Adrenal gland (tissue), 12 donors: ENCODE measurements around the gene SLC4A11. TPM values are rescaled to one million over a fixed set of nuclear protein-coding genes. Genes with fewer than 3 reads are reported as not detected.

Experiments used
- DNase-seq, 7 donors: peaks; one replicate each; pipeline ENCODE4 v3.0.0-alpha.2; 2019 to 2020
- H3K27ac ChIP-seq, 5 donors: fragments of 200-600 bp; sonication (generic) in 4 of 5; 1 replicate in 3 of 5; 2 replicates in 2 of 5; pipeline versions ENCODE4 v1.5.1 to v1.8.0; 2016 to 2020; ENCODE audit warnings: mild to moderate bottlenecking in 1 of 5
- H3K27me3 ChIP-seq: fragments of 200-600 bp; 2 replicates; pipeline ENCODE4 v1.8.0; 2021
- H3K36me3 ChIP-seq, 2 donors: fragments of 200-600 bp; replicated peaks in 1 of 2; 1 replicate in 1 of 2; 2 replicates in 1 of 2; pipeline versions ENCODE4 v1.5.1 to v1.8.0; 2018 to 2022
- H3K4me1 ChIP-seq, 2 donors: fragments of 200-600 bp; replicated peaks in 1 of 2; 1 replicate in 1 of 2; 2 replicates in 1 of 2; pipeline versions ENCODE4 v1.5.1 to v1.8.0; 2018 to 2021
- H3K4me3 ChIP-seq, 4 donors: fragments of 200-600 bp; sonication (generic) in 3 of 4; one replicate each; pipeline ENCODE4 v1.5.1; 2016 to 2018
- H3K9me3 ChIP-seq, 3 donors: fragments of 200-600 bp; sonication (generic) in 1 of 3; replicated peaks in 1 of 3; 1 replicate in 2 of 3; 2 replicates in 1 of 3; pipeline versions ENCODE4 v1.5.1 to v1.8.0; 2016 to 2021
- POLR2A ChIP-seq, 2 donors: fragments of 450-650 bp; IDR thresholded peaks; one replicate each; pipeline ENCODE4 v1.6.1; 2017; ENCODE audit warnings: antibody characterized with exemption in 2 of 2, mild to moderate bottlenecking in 2 of 2, moderate library complexity in 1 of 2
- WGBS, 4 donors: extraction: QIAGEN DNeasy Blood & Tissue Kit in 2 of 4; methylation state at CpG; one replicate each; pipeline versions ENCODE4 v1.1.5 to v1.1.7; 2013 to 2017; 5-methylcytosine and 5-hydroxymethylcytosine counted together
- intact Hi-C, 2 donors: fragments of 100-400 bp; cut with DNase I; formaldehyde crosslinking; loops; one replicate each; pipeline versions ENCODE4 v1.14.1 to v1.15.0; 2022 to 2023
- polyA plus RNA-seq, 3 donors: library from polyadenylated mRNA; stranded (reverse); fragments of 200-250 nt in 2 of 3; fragments of 350-450 nt in 1 of 3; fragmentation: Illumina TruSeq in 1 of 3; extraction: RNeasy Lipid Tissue Mini Kit (QIAGEN cat#74804) in 1 of 3; gene quantifications; one replicate each; pipeline ENCODE4 v1.2.3, GENCODE V29; 2013 to 2014
- total RNA-seq, 9 donors: library from RNA; depleted of rRNA in 4 of 9; stranded (reverse); fragments of >200 nt in 4 of 9; fragments of 120-200 nt in 1 of 9; fragmentation: NEBNext Ultra II Directional in 1 of 9; extraction: Animal tissue kit (Norgen Biotek cat#: 25700) in 1 of 9; gene quantifications; one replicate each; pipeline versions ENCODE4 v1.1.0 to v1.2.4, GENCODE V29; 2013 to 2023
- TF ChIP-seq, protein P1 (sequence below), 6 experiments: fragments of 450-650 bp in 4 of 6; fragments of 200-600 bp in 2 of 6; sonication (generic) in 1 of 6; IDR thresholded peaks; 1 replicate in 5 of 6; 2 replicates in 1 of 6; pipeline versions ENCODE4 v1.5.1 to v1.8.0; 2016 to 2021; ENCODE audit warnings: antibody characterized with exemption in 6 of 6, mild to moderate bottlenecking in 2 of 6, moderate library complexity in 1 of 6
- donor health status: healthy with polysubstance abuse.
- donor health status: Bipolar disorder and iron deficiency.
- donor health status: DM: yes; HTN: yes; CAD: no.
- donor health status: DM: no; HTN: no; CAD: no.
- donor health status: DM: no; HTN: no; CAD: no.
- donor health status: DM: yes; HTN: yes; CAD: no.

The SLC4A11 gene
- total and polyA plus RNA-seq, 12 donors = 0.06 to 30.6 (median 9.7) TPM

DNA sequence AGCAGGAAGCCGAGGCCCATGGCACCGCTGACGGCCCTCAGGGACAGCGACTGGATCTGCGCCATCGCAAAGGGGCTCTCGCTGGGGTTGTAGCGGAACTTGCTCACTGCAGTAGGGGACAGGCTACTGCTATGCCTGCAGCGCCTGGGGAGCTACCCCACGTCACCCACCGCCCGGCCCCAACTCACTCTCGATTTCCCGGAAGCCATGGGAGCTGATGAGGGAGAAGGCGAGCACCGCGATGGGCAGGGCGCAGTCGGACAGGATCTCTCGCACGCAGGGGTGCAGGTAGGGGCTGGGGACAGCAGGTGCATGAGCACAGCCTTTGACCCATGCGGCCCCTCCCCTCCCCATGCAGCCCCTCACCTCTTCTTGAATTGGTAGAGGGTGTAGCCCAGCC lies 9.8 kb downstream of the SLC4A11 start:
- WGBS, 4 donors = 93 to 96% (median 93%) methylated on average over 13 to 22 of the region's 22 CpGs
- no peaks in the 10 kb centered on the region for H3K36me3 ChIP-seq
- H3K27ac ChIP-seq = no peak overlapping the region
- H3K4me3 ChIP-seq = no peak overlapping the region
- DNase-seq = no peak
- H3K9me3 ChIP-seq = no peaks in the 10 kb centered on the region
- intact Hi-C loops = loop anchor here in 1 of 2 donors (10.0 kb wide), 1 partner anchor 86 kb away; no protein-coding TSS in a partner anchor
- H3K27me3 ChIP-seq = no peaks in the 10 kb centered on the region
- H3K4me1 ChIP-seq = no peaks in the 10 kb centered on the region
- no peak for TF ChIP-seq POLR2A (IDR thresholded peaks at IDR 0.05)
- TF ChIP-seq, protein P1, sequence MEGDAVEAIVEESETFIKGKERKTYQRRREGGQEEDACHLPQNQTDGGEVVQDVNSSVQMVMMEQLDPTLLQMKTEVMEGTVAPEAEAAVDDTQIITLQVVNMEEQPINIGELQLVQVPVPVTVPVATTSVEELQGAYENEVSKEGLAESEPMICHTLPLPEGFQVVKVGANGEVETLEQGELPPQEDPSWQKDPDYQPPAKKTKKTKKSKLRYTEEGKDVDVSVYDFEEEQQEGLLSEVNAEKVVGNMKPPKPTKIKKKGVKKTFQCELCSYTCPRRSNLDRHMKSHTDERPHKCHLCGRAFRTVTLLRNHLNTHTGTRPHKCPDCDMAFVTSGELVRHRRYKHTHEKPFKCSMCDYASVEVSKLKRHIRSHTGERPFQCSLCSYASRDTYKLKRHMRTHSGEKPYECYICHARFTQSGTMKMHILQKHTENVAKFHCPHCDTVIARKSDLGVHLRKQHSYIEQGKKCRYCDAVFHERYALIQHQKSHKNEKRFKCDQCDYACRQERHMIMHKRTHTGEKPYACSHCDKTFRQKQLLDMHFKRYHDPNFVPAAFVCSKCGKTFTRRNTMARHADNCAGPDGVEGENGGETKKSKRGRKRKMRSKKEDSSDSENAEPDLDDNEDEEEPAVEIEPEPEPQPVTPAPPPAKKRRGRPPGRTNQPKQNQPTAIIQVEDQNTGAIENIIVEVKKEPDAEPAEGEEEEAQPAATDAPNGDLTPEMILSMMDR (IDR thresholded peaks at IDR 0.05) = no peak

DNA sequence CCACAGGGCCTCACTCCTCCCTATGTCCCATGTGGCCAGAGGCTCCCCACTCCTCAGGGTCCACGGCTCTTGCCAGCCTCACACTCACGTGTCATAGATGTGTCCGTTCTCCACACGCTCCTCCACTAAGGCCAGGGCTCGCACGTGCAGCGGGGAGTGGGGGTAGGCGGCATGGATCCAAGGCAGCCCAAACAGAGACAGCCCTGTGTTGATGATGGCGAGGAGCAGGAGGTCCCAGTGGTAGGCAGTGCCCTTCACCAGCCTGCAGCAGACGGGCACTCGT lies 10.3 kb downstream of the SLC4A11 start:
- Histone ChIP-seq H3K27me3 (no peaks in the 10 kb centered on the region), H3K27ac (no peak overlapping the region), H3K9me3 (no peaks in the 10 kb centered on the region), H3K4me1 (no peaks in the 10 kb centered on the region), H3K36me3 (no peaks in the 10 kb centered on the region), H3K4me3 (no peak overlapping the region)
- no peak for TF ChIP-seq POLR2A (IDR thresholded peaks at IDR 0.05)
- TF ChIP-seq, protein P1 (IDR thresholded peaks at IDR 0.05) = no peak
- intact Hi-C loops = loop anchor here in 1 of 2 donors (10.0 kb wide), 1 partner anchor 86 kb away; no protein-coding TSS in a partner anchor
- WGBS, 4 donors = 82 to 92% (median 89%) methylated on average over 7 to 11 of the region's 11 CpGs
- no peak for DNase-seq

DNA sequence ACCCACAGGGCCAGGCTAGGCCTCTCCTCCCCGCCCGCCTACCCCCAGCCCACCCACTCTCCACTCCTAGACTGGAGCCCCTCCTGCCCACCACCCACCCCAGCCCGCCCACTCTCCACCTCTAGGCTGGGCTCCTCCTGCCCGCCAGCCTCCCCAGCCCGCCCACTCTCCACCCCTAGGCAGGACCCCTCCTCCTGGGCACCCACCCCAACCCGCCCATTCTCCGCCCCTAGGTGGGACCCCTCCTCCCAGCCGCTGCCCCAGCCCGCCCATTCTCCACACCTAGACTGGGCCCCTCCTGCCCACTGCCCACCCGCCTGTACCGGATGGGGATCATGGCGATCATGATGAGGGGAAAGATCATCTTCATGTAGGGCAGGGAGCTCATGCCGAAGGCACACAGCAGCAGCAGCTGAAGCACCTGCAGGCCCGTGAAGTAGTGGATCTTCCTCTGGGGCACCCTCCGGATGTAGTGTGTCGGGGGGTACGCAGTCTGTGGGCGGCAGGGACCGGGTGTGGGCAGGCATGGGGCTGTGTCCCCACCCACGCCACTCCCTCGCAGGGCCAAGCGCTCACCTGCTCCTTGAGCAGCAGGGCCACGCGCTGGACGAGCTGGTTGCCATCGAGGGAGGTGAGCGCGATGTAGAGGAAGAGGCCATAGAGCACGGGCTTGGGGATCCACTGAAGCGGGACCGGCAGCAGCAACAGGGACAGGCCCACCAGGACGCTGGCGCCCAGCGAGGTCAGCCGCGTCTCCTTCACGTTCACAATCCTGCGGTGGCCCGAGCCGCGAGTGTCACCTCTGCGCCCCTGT lies 10.8 kb downstream of the SLC4A11 start:
- no peak overlapping the region for H3K4me3 ChIP-seq
- H3K27ac ChIP-seq = no peak overlapping the region
- H3K27me3 ChIP-seq = no peaks in the 10 kb centered on the region
- TF ChIP-seq, protein P1 (IDR thresholded peaks at IDR 0.05) = no peak
- TF ChIP-seq POLR2A (IDR thresholded peaks at IDR 0.05) = no peak
- H3K36me3 ChIP-seq = peaks cover 0 to 4% of the 10 kb centered on the region in 2 donors
- no peak for DNase-seq
- H3K4me1 ChIP-seq = no peaks in the 10 kb centered on the region
- intact Hi-C loops = loop anchor here in 1 of 2 donors (10.0 kb wide), 1 partner anchor 87 kb away; no protein-coding TSS in a partner anchor
- 87 to 92% (median 89%) methylated on average over 22 to 42 of the region's 42 CpGs for WGBS, 4 donors
- no peaks in the 10 kb centered on the region for H3K9me3 ChIP-seq

DNA sequence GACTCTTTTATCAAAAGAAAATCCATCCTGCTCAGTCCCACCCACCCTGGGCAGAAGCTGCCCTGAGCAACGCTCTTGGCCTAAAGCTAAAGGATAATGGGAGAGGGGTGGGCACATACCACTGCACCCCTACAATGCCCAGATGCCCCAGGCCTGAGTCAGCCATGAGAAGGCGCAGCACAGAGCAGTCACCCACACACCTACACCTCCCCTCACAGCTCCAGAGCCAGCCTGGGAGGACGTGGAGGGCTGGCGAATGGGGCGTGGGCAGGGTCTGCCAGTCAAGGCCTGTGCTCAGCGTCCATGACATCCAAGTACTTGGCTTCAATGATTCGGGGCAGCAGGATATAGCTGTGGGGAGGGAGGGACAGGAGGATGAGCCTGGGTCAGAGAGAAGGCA lies 11.5 kb downstream of the SLC4A11 start:
- peaks cover 0 to 8% of the 10 kb centered on the region in 2 donors for H3K36me3 ChIP-seq
- H3K4me1 ChIP-seq = no peaks in the 10 kb centered on the region
- H3K27me3 ChIP-seq = no peaks in the 10 kb centered on the region
- intact Hi-C loops = loop anchor here in 1 of 2 donors (10.0 kb wide), 1 partner anchor 87 kb away; no protein-coding TSS in a partner anchor
- no peaks in the 10 kb centered on the region for H3K9me3 ChIP-seq
- TF ChIP-seq, protein P1 (IDR thresholded peaks at IDR 0.05) = no peak
- no peak for TF ChIP-seq POLR2A (IDR thresholded peaks at IDR 0.05)
- DNase-seq = no peak
- 83 to 100% (median 85%) methylated on average over 1 to 7 of the region's 7 CpGs; no CpG with 5 or more reads in 1 of the 4 donors for WGBS, 4 donors
- H3K4me3 ChIP-seq = no peak overlapping the region
- no peak overlapping the region for H3K27ac ChIP-seq
